HG03066 (cell line): ENCODE measurements around the gene STXBP5.

Experiments
- ATAC-seq: cut with Tn5 transposase; IDR thresholded peaks from one replicate; pipeline ENCODE4 v1.9.1; 2021; ENCODE audit warnings: low read depth; ENCODE audit not compliant: unreplicated experiment

Gene STXBP5

GRCh38 chr6:147283460-147283859 lies 79.2 kb downstream of the STXBP5 start:
- ATAC-seq: no peak

- ATAC-seq: no peak
These were observed 81.1 kb downstream of the STXBP5 start for GRCh38 chr6:147285087-147285855.

GRCh38 chr6:147287869-147288271 lies 83.7 kb downstream of the STXBP5 start:
- no peak for ATAC-seq

GRCh38 chr6:147297124-147297523 lies 92.9 kb downstream of the STXBP5 start:
- ATAC-seq: no peak

GRCh38 chr6:147297663-147298316 lies 93.6 kb downstream of the STXBP5 start:
- no peak for ATAC-seq

- no peak for ATAC-seq
These were observed 94.2 kb downstream of the STXBP5 start for GRCh38 chr6:147298461-147298860.

GRCh38 chr6:147299035-147299434 lies 94.8 kb downstream of the STXBP5 start:
- ATAC-seq: no peak

GRCh38 chr6:147301070-147301469 lies 96.9 kb downstream of the STXBP5 start:
- no peak for ATAC-seq

GRCh38 chr6:147304016-147304415 lies 99.8 kb downstream of the STXBP5 start:
- ATAC-seq: no peak

GRCh38 chr6:147310521-147310920 lies 106.3 kb downstream of the STXBP5 start:
- ATAC-seq: no peak

- ATAC-seq: no peak
These were observed 107.0 kb downstream of the STXBP5 start for GRCh38 chr6:147311218-147311617.

GRCh38 chr6:147321260-147321659 lies 117.0 kb downstream of the STXBP5 start:
- ATAC-seq: no peak

- peak; percentile 92 for ATAC-seq
These were observed 118.3 kb downstream of the STXBP5 start for GRCh38 chr6:147322299-147323162.

- ATAC-seq: no peak
These were observed 121.3 kb downstream of the STXBP5 start for GRCh38 chr6:147325557-147325956.

GRCh38 chr6:147331401-147331800 lies 127.2 kb downstream of the STXBP5 start:
- no peak for ATAC-seq

- ATAC-seq: no peak
These were observed 133.7 kb downstream of the STXBP5 start for GRCh38 chr6:147337921-147338320.

- no peak for ATAC-seq
These were observed 137.3 kb downstream of the STXBP5 start for GRCh38 chr6:147341486-147341885.

GRCh38 chr6:147345902-147346301 lies 141.7 kb downstream of the STXBP5 start:
- no peak for ATAC-seq

GRCh38 chr6:147347179-147347881 lies 143.1 kb downstream of the STXBP5 start:
- ATAC-seq: no peak

- ATAC-seq: no peak
These were observed 143.8 kb downstream of the STXBP5 start for GRCh38 chr6:147347882-147348575.
